Measurements from ENCODE around the gene CWC25.
"Not testable (repeated sequence)": the region's sequence is repeated elsewhere in the genome, so short reads cannot be mapped to it uniquely, and the experiment has no call there.

Gene CWC25

DNA sequence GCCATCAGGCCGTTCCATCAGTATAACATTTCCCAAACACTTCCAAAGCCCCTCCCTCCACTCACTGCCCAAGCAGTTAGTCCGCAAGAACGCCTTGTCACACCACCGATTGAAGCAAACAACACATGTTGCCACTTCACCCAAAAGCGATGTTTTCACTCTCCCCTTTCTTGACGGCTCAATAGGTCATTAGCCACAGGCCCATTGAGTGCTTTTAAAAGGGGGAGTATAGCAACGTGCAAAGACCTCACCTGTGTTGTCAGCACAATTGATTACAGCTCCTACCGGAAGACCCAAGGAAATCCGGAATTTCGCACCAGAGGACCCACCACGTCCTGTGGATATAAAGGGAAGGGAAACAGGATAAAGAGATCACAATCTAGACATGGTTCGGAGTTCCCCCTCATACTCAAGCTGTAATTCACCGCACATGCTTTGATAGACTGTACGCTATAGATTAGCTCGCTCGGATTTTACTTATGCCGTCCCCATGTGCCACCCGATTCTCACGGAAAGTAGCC, 27.7 kb upstream of the CWC25 start:
- peak in 1 of 3 experiments; percentile 68 for DNase-seq

DNA sequence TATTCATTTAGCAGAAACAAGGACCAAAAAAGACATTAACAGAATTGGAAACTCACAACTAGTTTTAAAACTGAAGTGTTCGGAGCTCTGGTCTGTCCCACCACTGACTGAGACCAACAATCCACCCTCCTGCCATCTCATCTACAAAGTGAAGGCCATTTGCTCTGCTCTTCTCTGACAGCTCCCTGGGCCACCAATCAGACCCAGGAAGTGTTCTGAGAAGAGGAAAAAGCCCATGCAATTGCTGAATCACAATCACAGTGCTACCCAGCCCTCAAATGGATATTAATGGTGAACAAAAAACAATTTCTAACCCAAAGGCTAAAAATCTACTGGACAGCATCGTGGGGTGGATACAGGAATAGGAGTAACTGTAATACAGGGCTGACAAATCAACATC, 26.3 kb upstream of the CWC25 start:
- no peak for DNase-seq

DNA sequence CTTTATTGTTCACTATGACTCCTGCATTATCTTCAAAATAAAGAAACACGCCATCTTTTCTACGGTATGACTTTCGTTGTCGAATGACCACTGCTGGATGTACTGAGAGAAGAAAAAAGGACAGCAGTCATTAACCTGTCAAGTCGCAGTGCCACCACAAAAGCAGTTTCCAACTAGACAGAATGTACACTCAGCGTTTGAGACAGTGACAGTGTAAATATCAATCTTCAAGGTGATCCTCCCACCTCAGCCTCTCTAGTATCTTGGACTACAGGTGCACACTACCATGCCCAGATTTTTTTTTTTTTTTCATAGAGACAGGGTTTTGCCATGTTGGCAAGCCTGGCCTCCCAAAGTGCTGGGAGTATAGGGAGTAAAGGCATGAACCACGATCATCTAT, 25.3 kb upstream of the CWC25 start:
- peak in 1 of 3 experiments; percentile 7 for DNase-seq

DNA sequence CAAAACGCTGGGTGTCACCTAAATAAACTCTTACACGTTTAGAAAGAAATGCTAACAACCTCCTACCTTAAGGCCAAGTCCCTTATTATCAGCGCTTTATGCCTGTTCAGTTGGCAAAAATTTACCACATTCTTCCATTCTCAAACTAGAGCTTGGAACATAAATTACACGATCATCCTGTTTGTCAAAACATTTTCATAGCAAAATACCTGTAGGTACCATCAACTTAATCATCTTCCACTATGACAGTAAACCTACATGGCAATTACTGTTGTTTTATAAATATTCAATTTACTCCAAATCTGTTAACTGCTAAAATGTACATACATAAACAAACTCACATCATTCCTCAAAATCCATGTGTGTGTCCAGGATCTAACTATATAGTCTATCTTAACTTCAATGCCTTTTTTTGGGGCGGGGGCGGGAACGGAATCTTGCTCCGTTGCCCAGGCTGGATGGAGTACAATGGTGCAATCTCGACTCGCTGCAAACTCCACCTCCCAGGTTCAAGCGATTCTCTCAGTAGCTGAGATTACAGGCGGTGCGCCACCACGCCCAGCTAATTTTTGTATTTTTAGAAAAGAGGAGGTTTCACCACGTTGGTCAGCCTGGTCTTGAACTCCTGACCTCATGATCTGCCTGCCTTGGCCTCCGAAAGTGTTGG, 24.0 kb upstream of the CWC25 start:
- no peak for DNase-seq

DNA sequence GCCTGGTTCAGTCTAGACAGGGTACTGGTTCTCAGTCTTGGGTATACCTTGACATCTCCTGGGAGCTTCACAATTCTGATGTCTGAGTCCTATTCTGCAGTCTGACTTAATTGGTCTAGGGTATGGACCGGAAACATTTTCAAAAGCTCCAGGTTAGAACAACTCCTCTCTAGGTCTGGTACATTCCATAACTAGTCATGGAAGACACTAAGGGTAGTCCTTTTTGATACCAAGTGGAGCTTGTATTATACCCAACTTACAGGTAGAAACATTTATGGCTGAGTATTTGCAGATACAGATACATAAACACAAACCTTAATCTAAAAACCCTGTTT, 23.4 kb upstream of the CWC25 start:
- DNase-seq: no peak

DNA sequence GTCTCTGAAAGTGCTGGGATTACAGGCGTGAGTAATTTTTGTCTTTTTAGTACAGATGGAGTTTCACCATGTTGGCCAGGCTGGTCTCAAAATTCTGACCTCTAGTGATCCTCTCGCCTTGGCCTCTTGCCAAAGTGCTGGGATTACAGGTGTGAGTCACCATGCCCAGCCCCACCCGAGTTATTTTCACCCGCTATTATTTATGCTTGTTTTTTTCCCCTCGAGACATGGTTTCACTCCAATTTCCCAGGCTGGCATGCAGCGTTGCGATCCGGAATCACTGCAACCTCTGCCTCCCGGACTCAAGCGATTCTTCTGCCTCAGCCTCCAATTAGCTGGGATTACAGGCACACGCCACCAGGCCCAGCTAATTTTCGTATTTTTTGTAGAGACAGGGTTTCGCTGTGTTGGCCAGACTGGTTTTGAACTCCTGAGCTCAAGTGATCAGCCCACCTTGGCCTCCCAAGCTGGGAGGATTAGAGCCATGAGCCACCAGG, 19.2 kb upstream of the CWC25 start:
- peak in 2 of 3 experiments; percentile 8 to 42 for DNase-seq

DNA sequence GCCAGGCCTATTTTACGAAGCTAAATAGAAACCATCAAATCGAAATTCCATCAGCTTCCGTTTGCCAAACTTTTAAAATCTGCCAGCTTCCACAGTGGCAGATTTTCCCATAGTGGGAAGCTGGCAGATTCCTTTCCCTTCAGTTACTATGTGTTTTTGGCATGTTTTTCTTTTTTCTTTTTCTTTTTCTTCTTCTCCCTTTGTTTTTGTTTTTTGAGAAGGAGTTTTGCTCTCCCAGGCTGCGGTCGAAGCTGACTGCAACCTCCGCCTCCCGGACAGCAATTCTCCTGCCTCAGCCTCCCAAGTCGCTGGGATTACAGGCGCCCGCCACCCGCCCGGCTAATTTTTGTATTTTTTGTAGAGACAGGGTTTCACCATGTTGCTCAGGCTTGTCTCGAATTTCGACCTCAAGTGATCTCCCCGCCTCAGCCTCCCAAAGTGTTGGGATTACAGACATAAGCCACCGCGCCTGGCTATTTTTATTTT, 684 bp upstream of the CWC25 start:
- DNase-seq: peak in 1 of 3 experiments; percentile 35

DNA sequence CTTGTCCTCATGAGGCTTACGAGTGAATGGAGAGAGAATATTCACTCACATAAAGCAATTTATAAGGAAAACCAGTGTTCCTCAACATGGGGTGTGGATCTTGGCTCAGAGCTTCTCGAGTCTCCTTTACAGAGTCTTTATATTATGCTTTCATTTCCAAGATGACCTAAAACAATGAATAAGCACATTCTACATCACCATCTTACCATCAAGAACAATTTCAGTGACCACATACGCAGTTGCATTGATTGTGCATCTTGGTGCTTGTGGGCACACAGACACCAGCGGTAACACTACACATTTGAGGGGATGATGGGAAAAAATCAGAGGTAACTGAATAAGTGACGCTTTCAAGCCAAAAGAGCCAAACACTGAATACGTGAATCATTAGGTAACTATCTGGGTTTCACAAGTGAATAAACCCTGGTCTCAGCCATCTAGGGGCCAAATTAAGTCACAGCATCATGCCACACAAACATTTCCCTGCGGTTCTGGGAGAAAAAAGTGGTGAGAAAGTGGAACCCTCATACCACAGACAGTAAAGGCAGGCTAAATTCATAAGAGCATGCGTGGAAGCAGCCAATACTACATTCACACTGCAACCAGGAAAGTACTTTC, 9.4 kb downstream of the CWC25 start:
- no peak for DNase-seq

DNA sequence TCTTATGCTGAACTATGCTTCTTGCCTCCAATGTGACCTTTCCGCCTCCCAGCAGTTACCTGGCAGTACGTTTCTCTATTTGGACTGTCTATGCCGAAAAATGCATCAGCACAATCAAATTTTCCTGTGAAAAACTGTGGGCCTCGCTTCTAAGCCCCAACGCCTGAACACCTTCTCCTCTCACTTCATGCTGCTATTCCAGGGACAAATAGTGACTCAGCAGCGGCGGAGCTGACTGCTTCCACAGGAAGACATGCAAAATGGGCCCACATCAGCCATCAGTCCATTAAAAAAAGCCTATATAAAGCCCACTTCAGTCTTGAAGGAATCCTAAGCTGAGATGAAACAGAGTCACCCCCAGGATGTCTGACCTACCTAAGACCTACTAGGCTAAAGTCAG, 15.3 kb downstream of the CWC25 start:
- DNase-seq: no peak

DNA sequence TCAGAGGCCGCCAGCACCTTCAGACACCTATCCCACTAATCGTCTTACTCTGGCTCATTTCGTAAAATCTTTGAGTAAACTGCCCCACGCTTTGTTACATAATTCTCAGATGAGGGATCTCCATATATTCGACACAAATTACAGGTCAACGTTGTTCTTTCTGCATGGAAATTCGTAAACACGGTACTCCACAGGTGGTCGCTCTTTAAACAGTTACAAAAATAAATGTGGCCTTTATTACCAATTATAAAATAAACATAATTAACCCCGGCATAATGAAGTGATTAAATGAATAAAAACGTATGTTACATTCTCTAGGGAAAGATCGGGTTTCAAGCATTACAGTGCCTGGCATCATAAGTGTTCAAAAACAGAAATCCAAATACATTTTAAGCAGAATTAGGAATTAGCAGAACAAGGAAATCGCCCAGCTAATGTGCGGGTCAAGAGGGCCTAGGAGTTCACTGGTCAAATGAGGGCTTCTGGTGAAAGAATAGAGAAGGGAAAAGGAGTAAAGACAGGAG, 24.8 kb downstream of the CWC25 start:
- no peak for DNase-seq

DNA sequence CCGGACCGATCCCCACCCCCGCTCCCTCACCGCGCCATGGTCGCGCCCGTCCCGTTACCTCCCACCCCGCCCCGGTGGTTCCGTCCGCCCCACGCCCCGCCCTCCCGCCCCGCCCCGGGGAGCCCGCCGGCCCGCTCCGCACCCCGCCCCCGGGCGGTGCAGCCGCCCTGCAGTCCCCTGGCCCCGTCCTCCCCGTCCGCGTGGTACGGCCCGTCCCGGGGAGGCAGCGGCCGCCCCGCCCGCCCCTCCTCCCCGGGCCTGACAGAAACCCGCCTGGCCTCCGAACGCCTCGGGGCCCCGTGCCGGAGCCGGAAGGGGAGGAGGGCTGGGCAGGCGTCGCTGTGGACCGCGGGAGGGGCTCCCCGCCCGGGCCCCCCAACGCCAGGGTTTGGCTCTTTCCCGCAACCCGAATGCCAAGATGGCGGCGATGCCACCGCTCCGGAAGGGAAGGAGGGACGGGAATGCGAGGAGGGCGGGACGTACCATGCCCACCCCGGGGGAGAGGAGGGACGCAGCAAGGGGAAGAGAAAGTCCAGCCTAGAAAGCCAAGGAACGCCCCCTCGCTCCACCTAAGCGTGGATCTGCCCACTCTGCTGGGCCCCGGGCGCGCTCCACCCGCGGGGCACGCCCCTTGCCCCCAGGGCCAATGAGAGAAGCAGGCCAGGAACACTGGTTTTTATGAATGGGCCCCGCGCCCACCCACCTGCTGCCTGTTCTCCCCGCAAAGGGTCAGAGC, 25.5 kb downstream of the CWC25 start, which contains the start of gene PIP4K2B:
Gene PIP4K2B, minus strand, starts transcription at position 56 of the 736 bp plus-strand sequence. CDS start 132 bp downstream, outside the sequence.
- DNase-seq: peak; percentile 97 to 99 (median 98)

DNA sequence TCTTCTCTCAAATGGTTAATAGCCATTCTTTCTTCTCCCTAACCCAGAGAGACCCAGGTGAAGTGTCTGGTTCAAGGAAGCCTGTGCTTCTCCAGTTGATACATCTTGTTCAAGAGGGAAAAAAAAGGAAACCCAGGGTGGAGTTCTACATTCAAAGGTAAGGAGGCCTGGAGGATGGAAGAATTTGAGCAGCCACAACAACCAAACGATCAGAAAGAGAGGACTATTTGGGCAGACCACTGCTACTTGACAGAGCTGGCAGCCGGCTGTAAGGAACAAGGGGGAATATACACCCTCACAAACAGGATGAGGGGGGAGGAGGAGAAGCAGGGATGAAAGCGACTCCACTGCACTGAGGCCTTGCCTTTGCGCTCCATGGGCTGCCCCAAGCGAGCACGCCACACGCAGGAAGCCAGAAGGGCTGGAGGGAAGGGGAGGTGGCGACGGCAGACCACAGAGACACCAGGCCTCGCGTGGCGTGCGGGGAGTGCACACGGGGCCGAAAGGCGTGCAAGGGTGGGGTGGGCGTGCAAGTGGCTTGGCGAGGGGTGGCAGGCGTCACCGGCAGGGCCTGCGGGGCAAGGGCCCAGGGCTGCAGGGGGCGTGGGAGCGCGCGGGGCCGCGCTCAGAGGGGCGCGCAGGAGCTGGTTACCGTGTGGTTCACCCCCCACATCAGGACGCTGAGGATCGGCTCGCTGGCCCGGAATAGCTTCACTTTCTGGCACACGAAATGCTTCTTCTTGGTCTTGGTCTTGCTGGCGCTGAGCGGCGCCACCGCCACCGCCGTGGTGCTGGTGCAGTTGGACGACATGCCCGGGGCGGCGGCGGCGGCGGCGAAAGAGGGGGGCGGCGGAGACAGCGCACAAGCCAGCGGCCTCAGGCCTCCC, 26.3 kb downstream of the CWC25 start:
- peak; percentile 19 to 66 (median 66) for DNase-seq

DNA sequence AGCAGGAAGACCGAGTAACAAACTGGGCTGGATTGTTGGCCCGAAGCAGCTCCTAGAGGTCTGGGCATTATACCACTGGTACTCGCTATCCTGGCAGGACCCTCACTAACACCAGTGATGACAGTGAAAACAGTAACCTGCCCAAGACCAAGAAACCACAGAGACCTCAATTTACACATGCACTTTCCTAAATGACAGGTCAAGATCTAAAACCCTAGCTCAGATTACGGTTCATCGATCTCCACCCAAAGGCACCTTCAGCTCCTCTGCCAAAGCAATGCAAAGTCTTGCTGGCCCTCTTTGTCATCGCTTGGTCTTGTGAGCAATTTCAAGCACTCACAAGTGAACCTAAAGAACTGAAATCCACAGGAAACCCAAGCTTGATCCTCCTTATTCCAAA, 27.3 kb downstream of the CWC25 start:
- no peak for DNase-seq

DNA sequence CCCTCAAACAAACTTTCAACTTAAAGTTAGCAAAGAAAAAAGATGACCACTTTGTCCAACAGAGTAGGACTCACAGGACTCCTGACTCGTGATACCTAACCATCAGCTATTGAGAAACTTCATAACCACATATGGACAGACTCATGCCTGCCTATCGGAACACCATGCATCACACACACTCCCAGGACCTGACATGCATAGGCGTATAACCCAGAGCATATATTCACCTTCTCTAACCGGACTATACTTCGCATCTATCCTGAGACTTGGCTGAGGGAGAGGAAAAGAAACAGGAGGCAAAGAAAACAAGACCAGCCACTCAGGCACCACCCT, 28.0 kb downstream of the CWC25 start:
- no peak for DNase-seq

DNA sequence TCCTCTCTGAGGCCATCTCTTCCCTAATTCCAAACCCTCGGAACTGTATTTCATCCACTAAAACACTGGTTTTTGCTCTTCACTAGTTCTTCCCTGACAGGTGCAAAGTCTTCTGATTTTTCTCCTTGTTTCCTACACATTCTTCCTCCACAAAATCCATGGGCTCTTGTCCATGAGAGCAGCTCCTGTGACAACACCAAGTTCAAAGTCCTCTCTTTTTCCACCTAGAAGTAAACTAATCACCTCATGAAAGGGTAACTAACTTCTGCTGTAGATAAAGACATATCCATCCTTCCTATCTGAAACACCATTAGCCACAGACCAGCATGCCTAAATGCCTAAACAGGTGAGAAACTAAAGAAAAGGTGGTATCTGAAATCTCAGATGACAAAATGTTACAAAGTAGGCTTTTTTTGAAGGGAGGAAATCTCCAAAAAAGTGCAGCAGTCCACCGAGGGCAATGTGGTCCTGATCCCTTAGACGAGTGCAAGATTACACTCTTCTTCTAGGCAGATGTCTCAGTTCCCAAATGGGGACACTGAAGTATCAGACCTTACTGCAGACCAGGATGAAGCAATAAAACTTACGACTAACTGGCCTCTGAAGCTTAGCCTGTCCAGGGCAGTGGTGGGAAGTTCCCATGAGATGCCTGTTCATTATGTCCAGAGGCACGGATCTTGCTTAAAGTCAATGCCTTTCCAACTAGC, 28.5 kb downstream of the CWC25 start:
- DNase-seq: no peak

DNA sequence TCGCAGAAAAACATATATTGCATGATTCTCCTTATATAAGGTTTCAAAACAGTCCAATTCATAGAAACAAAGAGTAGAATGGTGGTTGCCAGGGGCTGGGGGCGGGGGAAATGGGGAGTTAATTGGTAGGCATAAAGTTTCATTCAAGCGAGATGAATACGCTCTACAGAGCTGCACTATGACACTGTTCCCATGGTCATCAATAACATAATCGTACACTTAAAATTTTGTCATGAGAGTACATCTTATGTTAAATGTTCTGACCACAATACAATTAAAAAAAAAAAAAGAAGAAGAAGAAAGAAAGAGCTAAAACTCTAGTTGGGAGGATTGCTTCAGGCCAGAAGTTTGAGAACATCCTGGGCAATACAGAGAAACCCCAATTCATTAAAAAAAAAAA, 30.9 kb downstream of the CWC25 start:
- peak in 1 of 3 experiments; percentile 4 for DNase-seq

DNA sequence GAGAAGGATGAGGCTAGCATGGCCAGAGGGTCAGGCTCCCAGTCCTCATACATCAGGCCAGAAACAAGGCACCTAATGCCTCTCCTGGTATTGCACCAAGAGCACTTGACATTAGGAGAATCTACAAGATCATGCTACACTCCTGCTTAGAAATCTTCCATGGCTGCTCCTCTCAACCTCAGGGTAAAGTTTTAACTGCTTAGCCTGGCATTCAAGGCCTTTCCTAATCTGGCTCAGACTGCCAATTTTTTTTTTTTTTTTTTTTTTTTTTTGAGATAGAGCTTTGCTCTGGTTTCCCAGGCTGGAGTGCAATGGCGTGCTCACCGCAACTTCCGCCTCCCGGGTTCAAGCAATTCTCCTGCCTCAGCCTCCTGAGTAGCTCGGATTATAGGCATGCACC, 34.0 kb downstream of the CWC25 start:
- no peak for DNase-seq

DNA sequence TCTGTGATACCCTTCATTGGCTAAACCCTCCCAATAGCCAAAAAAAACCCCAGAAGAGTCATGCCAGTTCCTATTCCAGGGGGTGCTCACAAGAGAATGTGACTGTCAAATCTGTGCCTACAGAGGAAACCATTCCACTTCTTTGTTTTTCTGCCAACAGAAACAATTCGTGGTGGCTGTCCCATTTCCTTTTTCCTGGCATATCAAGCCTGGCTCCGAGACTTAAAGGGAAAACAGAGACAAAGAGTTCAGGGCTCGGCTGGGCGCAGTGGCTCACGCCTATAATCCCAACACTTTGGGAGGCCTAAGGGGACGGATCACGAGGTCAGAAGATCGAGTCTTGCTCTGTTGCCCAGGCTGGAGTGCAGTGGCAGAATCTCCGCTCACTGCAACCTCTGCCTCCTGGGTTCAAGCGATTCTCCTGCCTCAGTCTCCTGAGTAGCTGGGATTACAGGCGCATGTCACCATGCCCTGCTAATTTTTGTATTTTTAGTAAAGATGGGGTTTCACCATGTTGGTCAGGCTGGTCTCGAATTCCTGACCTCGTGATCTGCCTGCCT, 34.9 kb downstream of the CWC25 start:
- not testable (repeated sequence) for DNase-seq

DNA sequence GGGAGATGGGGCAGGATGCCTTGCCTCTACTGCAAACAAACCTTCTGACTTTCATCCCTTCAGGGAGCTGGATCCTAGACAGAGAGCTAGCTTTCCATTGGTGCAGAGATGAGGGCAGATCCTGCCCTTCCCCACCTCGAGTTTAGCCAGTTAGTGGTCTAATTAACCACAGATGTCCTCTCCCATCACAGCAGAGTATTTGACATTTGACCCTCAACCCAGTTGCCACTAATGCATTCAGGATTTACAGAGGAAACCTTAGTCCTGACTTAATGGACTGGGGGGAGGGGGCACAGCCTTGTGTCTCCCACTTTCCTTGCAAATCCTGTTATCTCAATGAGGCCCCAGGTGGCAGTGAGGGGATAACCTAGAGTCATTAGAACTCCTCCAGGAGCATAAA, 35.9 kb downstream of the CWC25 start:
- peak in 1 of 3 experiments; percentile 60 for DNase-seq

DNA sequence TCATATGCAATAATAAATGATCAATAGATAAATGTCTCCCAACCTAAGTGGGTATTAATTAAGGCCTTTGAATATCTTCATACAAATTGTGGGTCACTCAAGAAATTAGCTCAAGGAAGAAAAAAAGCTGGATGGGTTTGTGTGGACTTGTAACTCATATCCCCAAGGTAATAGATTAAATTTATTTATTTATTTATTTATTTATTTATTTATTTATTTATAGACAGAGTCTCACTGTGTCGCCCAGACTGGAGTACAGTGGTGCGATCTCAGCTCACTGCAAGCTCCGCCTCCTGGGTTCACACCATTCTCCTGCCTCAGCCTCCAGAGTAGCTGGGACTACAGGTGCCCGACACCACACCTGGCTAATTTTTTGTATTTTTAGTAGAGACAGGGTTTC, 37.1 kb downstream of the CWC25 start:
- not testable (repeated sequence) for DNase-seq

DNA sequence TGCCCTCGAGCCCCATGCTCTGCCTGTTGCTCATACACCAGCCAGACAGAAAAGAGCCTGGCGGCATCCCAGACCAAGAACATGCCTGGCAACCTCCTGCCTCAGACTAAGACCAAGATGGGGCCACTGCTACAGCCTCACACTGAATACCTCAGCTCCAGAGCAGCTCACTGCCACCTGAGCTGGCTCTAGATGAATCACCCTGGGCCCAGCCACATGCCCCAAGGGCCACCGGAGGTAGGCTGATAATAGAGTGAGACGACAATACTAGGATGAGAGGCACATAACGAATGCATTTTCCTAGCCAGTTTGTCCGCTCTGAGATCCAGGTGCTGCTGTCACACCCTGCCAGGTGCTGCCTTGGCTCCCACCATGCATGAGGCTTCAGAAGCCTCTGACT, 38.7 kb downstream of the CWC25 start:
- no peak for DNase-seq

Data from NCI-H1417 (cell line).